HUES6 (cell line): ENCODE measurements around the gene OTOP2.

Experiments
- H3K27ac ChIP-seq: 2 replicates; pipeline ENCODE4 v1.7.0; 2013; ENCODE audit warnings: low read depth, mild to moderate bottlenecking, low read length, inconsistent platforms
- H3K27me3 ChIP-seq: 2 replicates; pipeline ENCODE4 v1.6.1; 2013; ENCODE audit warnings: low read length; ENCODE audit not compliant: control insufficient read depth, insufficient read depth
- H3K36me3 ChIP-seq: 2 replicates; pipeline ENCODE4 v1.6.1; 2013; ENCODE audit warnings: low read length; ENCODE audit not compliant: control insufficient read depth, insufficient read depth
- H3K4me1 ChIP-seq: 2 replicates; pipeline ENCODE4 v1.6.1; 2013; ENCODE audit warnings: low read length; ENCODE audit not compliant: control insufficient read depth, insufficient read depth
- H3K4me3 ChIP-seq: 2 replicates; pipeline ENCODE4 v1.5.1; 2013; ENCODE audit warnings: low read depth, low read length
- H3K9ac ChIP-seq: one replicate; pipeline ENCODE4 v1.6.1; 2013; ENCODE audit warnings: mild to moderate bottlenecking, low read length
- H3K9me3 ChIP-seq: 2 replicates; pipeline ENCODE4 v1.6.1; 2013; ENCODE audit warnings: low read depth, low read length; ENCODE audit not compliant: control insufficient read depth, insufficient read depth

OTOP2 gene

GRCh38 chr17:74924250-74924948 is at the start of gene OTOP2:
Gene OTOP2 (plus strand): TSS chr17:74924273. CDS start chr17:74924633, 360 bp downstream.
- no peaks in the 10 kb centered on the region for H3K9me3 ChIP-seq
- no peak within 1 kb of the TSS for H3K9ac ChIP-seq
- H3K36me3 ChIP-seq: no peaks in the 10 kb centered on the region
- no peak within 1 kb of the TSS for H3K27ac ChIP-seq
- peaks cover 90% of the 10 kb centered on the region for H3K27me3 ChIP-seq
- peak within 1 kb of the TSS; percentile 59 for H3K4me3 ChIP-seq
- peaks cover 24% of the 10 kb centered on the region; the same call in 1 of the 2 replicates for H3K4me1 ChIP-seq

GRCh38 chr17:74874615-74875037 is 49.4 kb upstream of the OTOP2 start:
- H3K4me1 ChIP-seq: peaks cover 18% of the 10 kb centered on the region
- H3K9me3 ChIP-seq: no peaks in the 10 kb centered on the region
- H3K36me3 ChIP-seq: peaks cover 6% of the 10 kb centered on the region; the same call in 1 of the 2 replicates
- H3K27ac ChIP-seq: no peak overlapping the region
- no peaks in the 10 kb centered on the region for H3K27me3 ChIP-seq
- H3K9ac ChIP-seq: no peak overlapping the region
- H3K4me3 ChIP-seq: no peak overlapping the region

- Histone ChIP-seq H3K27ac (no peak overlapping the region), H3K4me1 (peaks cover 18% of the 10 kb centered on the region), H3K36me3 (peaks cover 3% of the 10 kb centered on the region; the same call in 1 of the 2 replicates), H3K9ac (no peak overlapping the region), H3K9me3 (no peaks in the 10 kb centered on the region), H3K27me3 (no peaks in the 10 kb centered on the region), H3K4me3 (no peak overlapping the region)
Observed at GRCh38 chr17:74875155-74875976, 48.7 kb upstream of the OTOP2 start.

- Histone ChIP-seq H3K36me3 (peaks cover 3% of the 10 kb centered on the region; the same call in 1 of the 2 replicates), H3K4me3 (no peak overlapping the region), H3K4me1 (peaks cover 18% of the 10 kb centered on the region), H3K27ac (no peak overlapping the region), H3K9me3 (no peaks in the 10 kb centered on the region), H3K27me3 (no peaks in the 10 kb centered on the region), H3K9ac (peak overlapping the region; percentile 12)
Observed at GRCh38 chr17:74875977-74876593, 48.0 kb upstream of the OTOP2 start.

- no peaks in the 10 kb centered on the region for H3K36me3 ChIP-seq
- H3K9ac ChIP-seq: no peak overlapping the region
- peaks cover 8% of the 10 kb centered on the region for H3K4me1 ChIP-seq
- H3K4me3 ChIP-seq: no peak overlapping the region
- H3K27me3 ChIP-seq: peaks cover 4% of the 10 kb centered on the region; the same call in 1 of the 2 replicates
- no peaks in the 10 kb centered on the region for H3K9me3 ChIP-seq
- no peak overlapping the region for H3K27ac ChIP-seq
Observed at GRCh38 chr17:74877592-74878548, 46.2 kb upstream of the OTOP2 start.

GRCh38 chr17:74878658-74879057 is 45.4 kb upstream of the OTOP2 start:
- H3K4me3 ChIP-seq: no peak overlapping the region
- no peak overlapping the region for H3K9ac ChIP-seq
- H3K4me1 ChIP-seq: peaks cover 14% of the 10 kb centered on the region

GRCh38 chr17:74879308-74879707 is 44.8 kb upstream of the OTOP2 start:
- Histone ChIP-seq H3K9ac (no peak overlapping the region), H3K4me1 (peaks cover 11% of the 10 kb centered on the region), H3K36me3 (no peaks in the 10 kb centered on the region), H3K9me3 (no peaks in the 10 kb centered on the region), H3K27ac (no peak overlapping the region), H3K27me3 (peaks cover 4% of the 10 kb centered on the region; the same call in 1 of the 2 replicates), H3K4me3 (no peak overlapping the region)

More at GRCh38 chr17:74878658-74879057, 45.4 kb upstream of the OTOP2 start:
- Histone ChIP-seq H3K36me3 (no peaks in the 10 kb centered on the region), H3K27ac (no peak overlapping the region), H3K9me3 (no peaks in the 10 kb centered on the region), H3K27me3 (peaks cover 4% of the 10 kb centered on the region; the same call in 1 of the 2 replicates)

GRCh38 chr17:74881073-74881472 is 43.0 kb upstream of the OTOP2 start:
- H3K27me3 ChIP-seq: peaks cover 4% of the 10 kb centered on the region; the same call in 1 of the 2 replicates
- H3K4me3 ChIP-seq: no peak overlapping the region

GRCh38 chr17:74882517-74883240 is 41.4 kb upstream of the OTOP2 start:
- Histone ChIP-seq H3K4me3 (no peak overlapping the region), H3K27ac (no peak overlapping the region), H3K4me1 (peaks cover 8% of the 10 kb centered on the region; the same call in 1 of the 2 replicates), H3K27me3 (peaks cover 4% of the 10 kb centered on the region; the same call in 1 of the 2 replicates), H3K9me3 (no peaks in the 10 kb centered on the region), H3K9ac (no peak overlapping the region), H3K36me3 (no peaks in the 10 kb centered on the region)

More at GRCh38 chr17:74881073-74881472, 43.0 kb upstream of the OTOP2 start:
- H3K9me3 ChIP-seq: no peaks in the 10 kb centered on the region
- peaks cover 8% of the 10 kb centered on the region; the same call in 1 of the 2 replicates for H3K4me1 ChIP-seq
- H3K36me3 ChIP-seq: no peaks in the 10 kb centered on the region
- H3K9ac ChIP-seq: no peak overlapping the region
- no peak overlapping the region for H3K27ac ChIP-seq
